Calu3 (cell line): ENCODE measurements around the gene NR2F1-AS1. TPM values are rescaled to one million over a fixed set of nuclear protein-coding genes. Genes with fewer than 3 reads are reported as not detected.
A peak's percentile ranks its signal among the peaks of the same experiment; 100 is the strongest.

Source experiments
- BruUV-seq: library from RNA; stranded (reverse); fragments of 400-500 nt; replicated peaks from 2 replicates; lab custom pipeline; 2021; lab: Mats Ljungman, UMichigan
- CTCF ChIA-PET: fragments of 300-600 bp; sonication (Branson Sonifier 250); formaldehyde crosslinking; loops from one replicate; lab custom pipeline; 2022; ENCODE audit warnings: antibody characterized with exemption; lab: Charles Lee
- DNase-seq: peaks from one replicate; pipeline ENCODE4 v3.0.0; 2022
- H3K27ac Mint-ChIP-seq: one replicate; pipeline ENCODE4 v1.8.0; 2022; ENCODE audit warnings: mixed read lengths; ENCODE audit not compliant: unreplicated experiment
- H3K27me3 Mint-ChIP-seq: one replicate; pipeline ENCODE4 v1.8.0; 2022; ENCODE audit warnings: mixed read lengths; ENCODE audit not compliant: unreplicated experiment
- H3K36me3 Mint-ChIP-seq: one replicate; pipeline ENCODE4 v1.8.0; 2022; ENCODE audit warnings: mild to moderate bottlenecking, moderate library complexity, mixed read lengths; ENCODE audit not compliant: insufficient read depth, unreplicated experiment
- H3K4me1 Mint-ChIP-seq: one replicate; pipeline ENCODE4 v1.8.0; 2022; ENCODE audit warnings: mild to moderate bottlenecking, low read depth, mixed read lengths; ENCODE audit not compliant: unreplicated experiment
- H3K4me3 Mint-ChIP-seq: one replicate; pipeline ENCODE4 v1.8.0; 2022; ENCODE audit warnings: mild to moderate bottlenecking, low read depth, moderate library complexity, mixed read lengths; ENCODE audit not compliant: unreplicated experiment
- H3K9me3 Mint-ChIP-seq: one replicate; pipeline ENCODE4 v1.8.0; 2022; ENCODE audit warnings: low read depth, mixed read lengths; ENCODE audit not compliant: unreplicated experiment
- CTCF ChIP-seq: fragments of 200-600 bp; IDR thresholded peaks from one replicate; pipeline ENCODE4 v1.8.0; 2022; ENCODE audit warnings: antibody characterized with exemption; ENCODE audit not compliant: unreplicated experiment
- intact Hi-C: fragments of 100-400 bp; cut with micrococcal nuclease; formaldehyde crosslinking; loops from one replicate; pipeline ENCODE4 v1.10.0; 2022; ENCODE audit not compliant: unreplicated experiment
- total RNA-seq: library from RNA; stranded (reverse); gene quantifications from 2 replicates; pipeline ENCODE4 v1.2.3, GENCODE V29; 2022

NR2F1-AS1 gene
- total RNA-seq, 1 experiment from 2014 or later = 20.9 TPM

- H3K9me3 Mint-ChIP-seq = no peaks in the 10 kb centered on the region
- no TSS peak for BruUV-seq
- H3K4me3 Mint-ChIP-seq = no peak overlapping the region
- H3K4me1 Mint-ChIP-seq = peaks cover 15% of the 10 kb centered on the region
- no peak for TF ChIP-seq CTCF
- intact Hi-C loops = loop anchor here (10.0 kb wide), 3 partner anchors 333 to 1267 kb away; a partner anchor contains a TSS
- H3K36me3 Mint-ChIP-seq = peaks cover 18% of the 10 kb centered on the region
- DNase-seq = no peak
- no peak overlapping the region for H3K27ac Mint-ChIP-seq
- H3K27me3 Mint-ChIP-seq = no peaks in the 10 kb centered on the region
- CTCF ChIA-PET = interaction anchor here (0.6 to 1.0 kb wide), 3 partner anchors 33 to 1234 kb away, joined by 3 to 5 read pairs (median 4); no protein-coding TSS in a partner anchor
These were observed 6.8 kb upstream of the NR2F1-AS1 start for GRCh38 chr5:93587597-93588351.

GRCh38 chr5:93586736-93587596 is 5.9 kb upstream of the NR2F1-AS1 start:
- intact Hi-C loops = loop anchor here (10.0 kb wide), 3 partner anchors 332 to 1268 kb away; a partner anchor contains a TSS
- Mint-ChIP-seq H3K27me3 (no peaks in the 10 kb centered on the region), H3K27ac (no peak overlapping the region), H3K4me1 (peaks cover 15% of the 10 kb centered on the region), H3K4me3 (no peak overlapping the region), H3K36me3 (peaks cover 18% of the 10 kb centered on the region), H3K9me3 (no peaks in the 10 kb centered on the region)
- DNase-seq = no peak
- no TSS peak for BruUV-seq
- CTCF ChIA-PET = interaction anchor here (0.6 to 1.0 kb wide), 4 partner anchors 15 to 1234 kb away, joined by 3 to 5 read pairs (median 4); no protein-coding TSS in a partner anchor
- no peak for TF ChIP-seq CTCF

GRCh38 chr5:93585767-93586385 is 4.9 kb upstream of the NR2F1-AS1 start:
- CTCF ChIA-PET = interaction anchor here (0.7 to 1.6 kb wide), 5 partner anchors 13 to 907 kb away, joined by 3 to 7 read pairs (median 5); no protein-coding TSS in a partner anchor
- Mint-ChIP-seq H3K9me3 (no peaks in the 10 kb centered on the region), H3K4me3 (no peak overlapping the region), H3K36me3 (peaks cover 18% of the 10 kb centered on the region), H3K4me1 (peaks cover 15% of the 10 kb centered on the region), H3K27me3 (no peaks in the 10 kb centered on the region), H3K27ac (peak overlapping the region; percentile 40)
- DNase-seq = no peak
- BruUV-seq = TSS peak; percentile 43
- intact Hi-C loops = loop anchor here (10.0 kb wide), 3 partner anchors 331 to 1269 kb away; a partner anchor contains a TSS
- no peak for TF ChIP-seq CTCF
